Measurements from ENCODE around the gene SGPP2. TPM values are rescaled to one million over a fixed set of nuclear protein-coding genes. Genes with fewer than 3 reads are reported as not detected.
A peak's percentile ranks its signal among the peaks of the same experiment; 100 is the strongest.

The SGPP2 gene
- total RNA-seq, 4 donors from 2014 or later: 27.3 to 65.6 (median 49.0) TPM

DNA sequence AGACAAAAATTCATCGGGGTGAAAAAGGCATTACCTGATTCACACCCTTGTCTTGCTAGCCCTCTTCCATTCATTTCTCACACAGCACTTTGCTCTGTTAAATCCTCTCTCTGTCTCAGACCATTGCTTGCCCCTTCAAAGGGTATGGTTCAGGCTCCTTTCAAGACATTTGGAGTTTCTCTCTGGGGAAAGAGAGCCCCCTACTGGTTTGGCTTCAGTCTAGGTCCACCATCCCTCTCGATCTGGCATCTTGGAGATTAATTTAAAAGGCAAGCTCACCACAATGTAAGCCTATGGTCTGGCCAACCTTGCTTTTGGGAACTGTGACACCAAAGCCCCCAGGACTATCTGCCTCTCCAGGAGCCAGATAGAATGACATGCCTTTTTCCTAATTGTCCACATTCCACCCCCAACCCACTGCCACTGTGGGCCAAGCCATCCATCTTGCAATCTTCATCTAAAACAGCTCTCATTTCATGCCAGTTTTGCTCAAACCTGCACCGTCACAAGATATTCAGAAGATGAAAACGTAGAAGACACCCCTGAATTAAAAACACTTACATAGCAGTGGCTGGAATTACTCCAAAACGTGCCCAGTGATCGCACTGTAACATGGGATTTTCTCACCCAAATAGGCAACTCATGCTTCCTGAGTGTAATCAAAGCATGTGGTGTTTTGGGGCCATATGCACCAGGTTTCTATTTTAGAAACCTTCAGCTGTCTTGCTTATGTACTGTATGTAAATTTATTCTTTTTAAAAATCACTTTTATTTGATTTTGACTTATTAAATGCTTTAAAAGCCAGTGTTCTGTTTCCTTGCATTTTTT, 137.7 kb downstream of the SGPP2 start:
- Histone ChIP-seq H3K36me3 (peaks cover 10% of the 10 kb centered on the region), H3K4me3 (no peak overlapping the region), H3K27me3 (no peaks in the 10 kb centered on the region), H3K4me1 (no peaks in the 10 kb centered on the region), H3K27ac (no peak overlapping the region), H3K9me3 (no peaks in the 10 kb centered on the region)
- WGBS: 58% methylated on average over 6 of the region's 6 CpGs
- DNase-seq (ENCODE audit: low spot score in 2 of 2): no peak
- no peak for TF ChIP-seq EP300 (IDR thresholded peaks at IDR 0.05)
- TF ChIP-seq, protein P1, sequence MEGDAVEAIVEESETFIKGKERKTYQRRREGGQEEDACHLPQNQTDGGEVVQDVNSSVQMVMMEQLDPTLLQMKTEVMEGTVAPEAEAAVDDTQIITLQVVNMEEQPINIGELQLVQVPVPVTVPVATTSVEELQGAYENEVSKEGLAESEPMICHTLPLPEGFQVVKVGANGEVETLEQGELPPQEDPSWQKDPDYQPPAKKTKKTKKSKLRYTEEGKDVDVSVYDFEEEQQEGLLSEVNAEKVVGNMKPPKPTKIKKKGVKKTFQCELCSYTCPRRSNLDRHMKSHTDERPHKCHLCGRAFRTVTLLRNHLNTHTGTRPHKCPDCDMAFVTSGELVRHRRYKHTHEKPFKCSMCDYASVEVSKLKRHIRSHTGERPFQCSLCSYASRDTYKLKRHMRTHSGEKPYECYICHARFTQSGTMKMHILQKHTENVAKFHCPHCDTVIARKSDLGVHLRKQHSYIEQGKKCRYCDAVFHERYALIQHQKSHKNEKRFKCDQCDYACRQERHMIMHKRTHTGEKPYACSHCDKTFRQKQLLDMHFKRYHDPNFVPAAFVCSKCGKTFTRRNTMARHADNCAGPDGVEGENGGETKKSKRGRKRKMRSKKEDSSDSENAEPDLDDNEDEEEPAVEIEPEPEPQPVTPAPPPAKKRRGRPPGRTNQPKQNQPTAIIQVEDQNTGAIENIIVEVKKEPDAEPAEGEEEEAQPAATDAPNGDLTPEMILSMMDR (IDR thresholded peaks at IDR 0.05): peak; percentile 47

DNA sequence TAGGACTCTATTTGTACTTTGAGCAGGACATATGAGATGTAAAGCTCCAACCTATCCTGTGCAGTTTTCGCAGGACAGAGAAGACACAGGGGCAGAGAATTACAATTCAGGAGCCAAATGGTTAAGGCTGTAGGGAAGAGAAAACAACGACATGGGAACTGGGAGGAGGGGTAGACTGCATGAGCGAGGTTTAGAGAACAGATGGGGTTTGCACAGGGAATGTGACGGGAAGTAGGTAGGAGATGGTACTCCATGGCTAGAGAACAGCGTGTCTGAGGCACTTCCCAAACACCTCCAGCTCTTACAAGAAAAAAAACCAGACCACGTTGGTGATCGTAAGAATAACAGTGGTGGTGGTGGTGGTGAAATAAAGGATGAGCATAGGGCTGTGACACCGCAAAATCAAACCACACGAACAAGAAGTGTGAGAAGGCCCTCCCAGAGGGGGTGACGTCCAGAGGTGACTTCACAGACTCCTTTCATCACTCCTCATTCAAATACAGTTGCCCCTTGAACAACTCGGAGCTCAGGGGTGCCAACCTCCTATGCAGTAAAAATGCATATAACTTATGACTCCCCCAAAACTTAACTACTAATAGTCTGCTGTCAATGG, 138.9 kb downstream of the SGPP2 start:
- DNase-seq (ENCODE audit: low spot score in 2 of 2): no peak
- Histone ChIP-seq H3K4me3 (no peak overlapping the region), H3K4me1 (no peaks in the 10 kb centered on the region), H3K27me3 (no peaks in the 10 kb centered on the region), H3K9me3 (no peaks in the 10 kb centered on the region), H3K36me3 (peaks cover 11% of the 10 kb centered on the region), H3K27ac (no peak overlapping the region)
- WGBS: 74% methylated on average over 11 of the region's 11 CpGs
- TF ChIP-seq, protein P1 (IDR thresholded peaks at IDR 0.05): no peak
- no peak for TF ChIP-seq POLR2A (IDR thresholded peaks at IDR 0.05)
- no peak for TF ChIP-seq EP300 (IDR thresholded peaks at IDR 0.05)
- TF ChIP-seq POLR2AphosphoS5 (IDR thresholded peaks at IDR 0.05): no peak

DNA sequence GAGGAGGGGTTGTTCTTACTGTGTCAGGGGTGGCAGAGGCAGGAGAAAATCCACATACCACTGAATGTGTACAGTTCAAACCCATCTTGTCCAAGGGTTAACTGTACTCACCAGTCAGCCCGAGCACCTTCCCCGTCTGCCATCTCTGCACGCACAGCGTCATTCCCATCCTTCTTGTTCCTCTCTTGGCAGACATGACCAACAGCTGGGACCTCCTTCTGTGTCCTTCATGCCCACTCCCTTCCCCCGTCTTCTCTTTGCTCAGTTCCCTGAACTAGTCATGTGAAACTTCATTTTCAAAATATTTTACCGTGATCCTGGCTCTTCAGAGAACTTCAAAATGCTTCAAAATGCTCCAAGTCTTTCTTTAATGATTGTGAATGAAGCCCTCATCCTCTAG, 139.6 kb downstream of the SGPP2 start:
- Histone ChIP-seq H3K27me3 (no peaks in the 10 kb centered on the region), H3K9me3 (no peaks in the 10 kb centered on the region), H3K4me1 (no peaks in the 10 kb centered on the region), H3K36me3 (peaks cover 14% of the 10 kb centered on the region), H3K27ac (no peak overlapping the region), H3K4me3 (no peak overlapping the region)
- TF ChIP-seq POLR2A (IDR thresholded peaks at IDR 0.05): no peak
- TF ChIP-seq, protein P1 (IDR thresholded peaks at IDR 0.05): no peak
- TF ChIP-seq POLR2AphosphoS5 (IDR thresholded peaks at IDR 0.05): no peak
- no peak for TF ChIP-seq EP300 (IDR thresholded peaks at IDR 0.05)
- no peak for DNase-seq (ENCODE audit: low spot score in 2 of 2)
- 80% methylated on average over 6 of the region's 6 CpGs for WGBS

DNA sequence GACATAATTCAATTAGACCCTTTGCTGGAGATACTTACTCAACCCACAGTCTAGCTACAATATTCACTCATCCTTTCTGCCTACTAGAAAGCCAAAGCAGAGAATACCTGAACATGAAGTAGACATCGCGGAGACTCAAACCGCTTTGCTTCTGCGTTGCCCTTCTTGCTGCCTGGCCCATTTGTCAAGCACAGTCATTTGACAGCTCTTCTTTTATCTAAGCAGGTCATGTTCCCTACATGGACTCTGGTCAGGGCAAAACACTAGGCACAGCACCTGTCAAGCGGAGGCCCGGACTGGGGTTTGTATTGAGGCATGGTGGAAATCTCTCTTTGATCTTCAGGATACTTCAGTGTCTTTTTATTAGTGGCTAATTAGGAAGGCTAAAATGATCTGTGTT, 141.9 kb downstream of the SGPP2 start:
- H3K4me3 ChIP-seq: no peak overlapping the region
- peaks cover 22% of the 10 kb centered on the region for H3K36me3 ChIP-seq
- no peaks in the 10 kb centered on the region for H3K27me3 ChIP-seq
- TF ChIP-seq, protein P1 (IDR thresholded peaks at IDR 0.05): no peak
- no peak for TF ChIP-seq POLR2AphosphoS5 (IDR thresholded peaks at IDR 0.05)
- TF ChIP-seq EP300 (IDR thresholded peaks at IDR 0.05): no peak
- no peak for TF ChIP-seq POLR2A (IDR thresholded peaks at IDR 0.05)
- no peaks in the 10 kb centered on the region for H3K4me1 ChIP-seq
- no peaks in the 10 kb centered on the region for H3K9me3 ChIP-seq
- 83% methylated on average over 6 of the region's 6 CpGs for WGBS
- no peak overlapping the region for H3K27ac ChIP-seq
- no peak for DNase-seq (ENCODE audit: low spot score in 2 of 2)

DNA sequence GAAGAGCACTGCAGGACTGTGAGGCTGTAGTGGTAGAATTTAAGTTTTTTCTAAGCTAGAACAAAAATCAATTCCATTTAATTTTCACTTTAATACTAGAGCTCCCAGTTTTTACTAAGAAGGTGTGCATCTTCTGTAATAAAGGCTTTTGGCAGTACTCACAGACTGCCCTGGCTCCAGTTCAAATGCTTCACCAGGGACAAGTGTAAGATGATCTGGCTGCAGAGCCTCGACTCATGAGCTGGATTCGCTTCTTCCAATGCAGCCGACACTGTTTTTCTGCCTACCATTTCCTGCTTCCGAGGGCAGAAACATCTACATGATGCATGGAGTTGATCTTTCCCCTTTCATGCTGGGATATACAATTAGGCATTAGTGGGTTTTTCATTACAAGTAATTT, 144.5 kb downstream of the SGPP2 start:
- no peaks in the 10 kb centered on the region for H3K9me3 ChIP-seq
- peaks cover 28% of the 10 kb centered on the region for H3K36me3 ChIP-seq
- TF ChIP-seq EP300 (IDR thresholded peaks at IDR 0.05) (no peak), POLR2AphosphoS5 (IDR thresholded peaks at IDR 0.05) (no peak), POLR2A (IDR thresholded peaks at IDR 0.05) (no peak)
- TF ChIP-seq, protein P1 (IDR thresholded peaks at IDR 0.05): no peak
- DNase-seq (ENCODE audit: low spot score in 2 of 2): no peak
- 36% methylated on average over 4 of the region's 4 CpGs for WGBS
- H3K4me3 ChIP-seq: no peak overlapping the region
- peaks cover 12% of the 10 kb centered on the region for H3K4me1 ChIP-seq
- H3K27me3 ChIP-seq: no peaks in the 10 kb centered on the region
- H3K27ac ChIP-seq: no peak overlapping the region
